GM19328 (cell line): Measurements from ENCODE around the gene PDE4D.

Source experiments
- ATAC-seq: cut with Tn5 transposase; IDR thresholded peaks from one replicate; pipeline ENCODE4 v1.9.1; 2021; ENCODE audit warnings: mild to moderate bottlenecking, moderate library complexity; ENCODE audit not compliant: unreplicated experiment

PDE4D gene

DNA sequence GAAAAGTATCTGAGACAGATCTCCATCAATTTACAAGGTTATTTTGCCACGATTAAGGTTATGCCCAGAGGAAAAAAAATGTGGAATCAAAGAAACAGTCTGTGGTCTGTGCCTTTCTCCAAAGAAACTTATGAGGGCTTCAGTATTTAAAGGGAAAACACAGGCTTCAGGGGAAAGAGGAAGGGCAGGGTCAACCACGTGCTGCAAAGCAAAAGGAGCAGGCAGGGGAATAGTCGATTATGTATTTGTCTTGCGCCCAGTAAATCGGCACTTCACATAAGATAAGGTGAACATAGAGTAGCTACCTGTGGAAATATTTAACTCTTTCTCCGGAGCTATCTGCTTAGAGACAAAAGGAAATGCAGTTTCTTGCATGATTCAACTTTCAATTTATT lies 967.0 kb downstream of the PDE4D start:
- ATAC-seq = no peak

DNA sequence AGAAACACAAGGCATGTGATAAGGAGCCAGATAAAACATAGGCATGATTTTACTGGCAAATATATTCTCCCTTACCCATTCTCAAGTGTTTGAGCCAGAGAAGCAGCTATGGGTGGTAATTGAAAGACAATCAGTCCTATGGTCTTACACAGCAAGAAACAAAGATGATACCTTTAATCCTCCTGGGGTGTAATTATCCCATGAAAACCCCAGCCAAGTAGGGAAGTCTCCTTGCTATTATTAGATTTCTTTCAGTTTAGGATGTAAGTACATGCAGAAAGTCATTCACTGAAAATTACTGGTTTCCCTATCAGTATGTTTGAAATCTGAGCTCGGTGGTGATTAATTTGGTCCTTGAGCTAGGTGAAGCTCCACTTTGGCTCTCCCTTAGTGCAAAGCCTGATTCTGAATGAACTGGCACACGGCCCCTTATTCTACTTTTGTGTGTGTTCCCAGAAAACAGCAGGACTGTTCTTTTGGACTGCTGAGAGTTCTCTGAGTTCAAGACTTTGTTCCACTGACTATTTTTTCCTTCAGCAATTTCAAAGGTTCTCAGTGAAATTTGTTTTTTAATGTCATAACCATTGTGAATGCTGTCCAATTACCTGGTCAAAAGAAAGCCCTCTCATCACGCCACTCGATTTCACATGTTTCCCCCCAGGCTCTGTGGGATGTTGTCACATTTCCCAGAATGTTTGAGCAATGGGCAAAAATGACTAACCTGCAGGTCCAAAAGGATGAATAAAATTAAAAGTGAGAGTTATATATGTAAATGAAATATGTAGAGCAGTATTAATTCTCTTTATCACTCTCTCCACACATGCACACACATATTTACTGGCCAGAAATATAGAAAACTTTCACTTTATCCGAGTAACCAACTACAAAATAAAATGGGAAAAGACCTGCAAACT lies 967.6 kb downstream of the PDE4D start:
- ATAC-seq = no peak

DNA sequence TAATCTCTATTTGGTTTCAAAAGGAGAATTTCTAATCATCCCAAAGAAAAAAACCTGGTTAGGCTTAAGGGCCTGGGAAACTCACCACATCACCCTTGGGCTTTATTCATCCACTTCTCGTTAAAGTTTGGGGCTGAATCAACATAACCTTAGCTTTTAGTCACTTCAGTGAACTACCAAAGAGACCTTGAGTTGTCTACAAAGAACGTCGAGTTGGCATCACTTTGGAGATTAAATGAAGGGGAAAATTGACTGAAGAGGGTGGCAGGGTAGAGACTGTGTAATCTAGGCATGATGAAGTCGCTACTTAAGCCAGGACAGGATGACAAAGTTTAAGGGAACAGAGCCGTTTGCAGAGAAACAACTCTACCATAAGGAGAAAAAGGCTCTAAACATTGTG lies 969.2 kb downstream of the PDE4D start:
- ATAC-seq = no peak

DNA sequence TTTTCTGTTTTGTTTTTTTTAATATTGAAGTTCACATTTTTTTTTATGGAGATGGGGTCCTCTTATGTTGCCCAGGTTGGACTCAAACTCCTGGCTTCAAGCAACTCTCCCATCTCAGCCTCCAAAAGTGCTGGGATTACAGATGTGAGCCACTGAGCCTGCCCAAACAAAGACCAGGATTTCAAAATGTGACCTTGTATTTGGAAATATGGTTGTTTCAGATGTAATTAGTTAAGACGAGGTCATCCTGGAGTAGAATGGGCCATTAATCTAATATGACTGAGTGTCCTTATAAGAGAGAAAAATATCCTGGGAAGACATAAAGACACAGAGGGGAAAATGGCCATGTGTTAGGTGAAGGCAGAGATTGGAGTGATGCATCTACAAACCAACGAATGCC lies 970.2 kb downstream of the PDE4D start:
- ATAC-seq = no peak

DNA sequence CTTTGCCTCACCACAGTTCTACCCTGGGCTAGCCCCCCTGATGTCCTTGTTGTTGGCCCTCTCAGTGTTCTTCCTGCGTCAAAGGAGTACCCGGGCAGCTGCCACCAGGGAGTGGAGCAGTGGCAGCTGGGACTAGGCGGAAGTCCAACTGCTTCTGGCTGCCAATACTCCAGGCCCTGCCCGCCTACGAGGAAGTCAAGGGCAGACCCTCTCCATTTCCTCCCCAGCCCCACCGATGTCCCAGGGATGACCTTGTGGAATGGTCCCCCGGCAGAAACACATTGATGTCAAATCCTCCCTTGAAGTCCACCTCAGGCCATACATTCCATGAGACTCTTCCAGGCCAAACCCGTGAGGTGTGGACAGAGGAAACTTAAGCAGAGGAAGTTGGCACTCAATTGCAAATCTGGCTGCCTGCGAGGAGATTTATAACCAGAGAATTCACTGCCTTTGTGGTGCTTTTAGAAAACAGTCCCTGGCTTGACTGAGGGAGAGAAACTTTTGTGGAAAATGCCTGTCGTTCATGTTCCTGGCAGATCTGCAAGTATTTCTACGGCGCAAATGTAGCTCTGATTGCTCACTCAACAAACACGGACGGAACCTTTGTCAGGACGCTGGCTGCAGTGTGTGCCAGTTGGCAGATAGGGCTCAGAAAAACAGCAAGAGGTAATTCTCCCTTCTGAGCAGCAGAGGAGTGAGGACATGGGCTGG lies 970.9 kb downstream of the PDE4D start:
- ATAC-seq = no peak

DNA sequence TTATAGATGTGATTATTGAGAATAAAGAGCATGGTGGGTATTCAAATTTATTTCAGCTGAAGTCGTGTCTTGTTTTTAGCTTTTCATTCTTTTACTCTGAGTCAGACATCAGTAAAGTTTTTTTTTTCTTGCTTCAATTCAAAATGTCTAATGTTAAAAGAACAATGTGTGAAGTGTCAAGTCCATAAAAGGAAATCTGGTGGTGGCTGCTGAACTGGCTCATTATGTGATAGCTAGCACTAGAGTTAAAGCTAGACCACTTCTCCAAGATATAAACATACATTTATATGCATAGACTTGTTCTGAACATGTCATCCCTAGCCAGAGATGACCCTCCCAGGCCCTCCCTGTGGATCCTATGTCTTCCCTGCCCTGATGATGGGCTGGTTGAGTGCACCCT lies 972.4 kb downstream of the PDE4D start:
- ATAC-seq = no peak

DNA sequence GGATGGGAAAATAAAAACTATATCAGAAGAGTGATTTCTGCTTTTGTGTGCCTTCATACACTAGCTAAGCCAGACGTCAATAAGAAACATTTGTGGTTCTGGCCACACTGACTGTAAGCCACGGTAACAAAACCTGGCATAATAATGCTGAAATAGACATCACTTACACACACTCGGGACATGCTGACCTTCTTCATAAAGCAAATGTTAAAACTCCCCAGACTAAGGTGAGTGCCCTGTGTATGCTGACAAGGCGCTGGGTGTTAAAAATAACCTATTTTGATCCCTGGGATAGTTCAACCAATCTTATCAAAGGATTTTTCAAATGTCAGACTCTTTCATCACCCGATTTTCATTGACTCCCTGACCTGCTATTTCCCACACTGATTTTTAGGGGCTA lies 973.7 kb downstream of the PDE4D start:
- ATAC-seq = no peak
